Thymus (tissue), 11 donors: ENCODE results near the gene TBX5. TPM values are rescaled to one million over a fixed set of nuclear protein-coding genes. Genes with fewer than 3 reads are reported as not detected.

Experiments
- DNase-seq, 9 donors: peaks; one replicate each; pipeline ENCODE4 v3.0.0-alpha.2; 2013; ENCODE audit warnings: low spot score in 9 of 9, low read depth in 6 of 9, missing footprints in 1 of 9
- H3K27ac ChIP-seq, 2 donors: one replicate each; pipeline ENCODE4 v1.5.1; 2013; ENCODE audit warnings: control low read depth in 1 of 2, low read depth in 1 of 2, low read length in 1 of 2, mild to moderate bottlenecking in 1 of 2, moderate library complexity in 1 of 2
- H3K27me3 ChIP-seq, 2 donors: one replicate each; pipeline ENCODE4 v1.5.1; 2013; ENCODE audit warnings: low read length in 1 of 2; ENCODE audit not compliant: control insufficient read depth in 2 of 2, insufficient read depth in 1 of 2
- H3K36me3 ChIP-seq, 2 donors: one replicate each; pipeline ENCODE4 v1.5.1; 2013; ENCODE audit warnings: low read length in 1 of 2, mild to moderate bottlenecking in 1 of 2, moderate library complexity in 1 of 2; ENCODE audit not compliant: control insufficient read depth in 2 of 2, insufficient read depth in 2 of 2
- H3K4me1 ChIP-seq, 2 donors: one replicate each; pipeline ENCODE4 v1.5.1; 2013; ENCODE audit warnings: low read length in 2 of 2; ENCODE audit not compliant: control insufficient read depth in 2 of 2, insufficient read depth in 2 of 2
- H3K4me3 ChIP-seq, 2 donors: one replicate each; pipeline ENCODE4 v1.5.1; 2013; ENCODE audit warnings: low read length in 2 of 2, control low read depth in 1 of 2, mild to moderate bottlenecking in 1 of 2
- H3K9me3 ChIP-seq, 2 donors: one replicate each; pipeline ENCODE4 v1.5.1; 2013; ENCODE audit warnings: low read length in 1 of 2, mild to moderate bottlenecking in 1 of 2; ENCODE audit not compliant: control insufficient read depth in 2 of 2, insufficient read depth in 1 of 2
- WGBS: extraction: QIAGEN DNeasy Blood & Tissue Kit; methylation state at CpG from one replicate; pipeline ENCODE4 v1.1.7; 2013; 5-methylcytosine and 5-hydroxymethylcytosine counted together
- polyA plus RNA-seq: library from polyadenylated mRNA; stranded (reverse); fragments of 200-250 nt; gene quantifications from one replicate; pipeline ENCODE4 v1.2.3, GENCODE V29; 2013
- total RNA-seq: library from RNA; stranded (reverse); fragments of 120-200 nt; gene quantifications from one replicate; pipeline ENCODE4 v1.2.4, GENCODE V29; 2013
- donor health status: healthy.

TBX5 gene
- total and polyA plus RNA-seq, 2 donors, result 0.02 TPM; not detected in 1

DNA sequence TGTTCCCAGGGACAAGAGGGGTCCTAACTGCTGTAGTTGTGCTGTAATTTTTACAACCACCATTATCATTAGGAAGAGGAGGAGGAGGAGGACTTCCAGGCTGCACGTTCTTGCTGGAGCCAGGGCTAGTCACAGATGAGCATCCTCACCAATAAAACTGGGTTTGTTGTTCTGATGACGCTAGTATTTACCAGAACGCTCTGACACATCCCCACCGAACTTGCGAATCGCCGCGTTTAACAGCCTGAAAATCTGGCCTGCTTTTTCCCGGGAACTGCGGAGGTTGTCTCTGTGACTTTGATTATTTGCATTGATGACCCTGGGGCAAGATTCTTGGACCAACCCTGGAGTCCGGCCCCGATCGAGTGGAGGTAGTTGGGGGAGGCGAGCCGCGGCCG is 10.2 kb downstream of the TBX5 start:
- peaks cover 74 to 90% of the 10 kb centered on the region in 2 donors for H3K27me3 ChIP-seq
- H3K9me3 ChIP-seq, result no peaks in the 10 kb centered on the region
- H3K27ac ChIP-seq, result no peak overlapping the region
- 2% methylated on average over 17 of the region's 17 CpGs for WGBS
- H3K36me3 ChIP-seq, result no peaks in the 10 kb centered on the region
- H3K4me3 ChIP-seq, result no peak overlapping the region
- DNase-seq, result no peak
- no peaks in the 10 kb centered on the region for H3K4me1 ChIP-seq

DNA sequence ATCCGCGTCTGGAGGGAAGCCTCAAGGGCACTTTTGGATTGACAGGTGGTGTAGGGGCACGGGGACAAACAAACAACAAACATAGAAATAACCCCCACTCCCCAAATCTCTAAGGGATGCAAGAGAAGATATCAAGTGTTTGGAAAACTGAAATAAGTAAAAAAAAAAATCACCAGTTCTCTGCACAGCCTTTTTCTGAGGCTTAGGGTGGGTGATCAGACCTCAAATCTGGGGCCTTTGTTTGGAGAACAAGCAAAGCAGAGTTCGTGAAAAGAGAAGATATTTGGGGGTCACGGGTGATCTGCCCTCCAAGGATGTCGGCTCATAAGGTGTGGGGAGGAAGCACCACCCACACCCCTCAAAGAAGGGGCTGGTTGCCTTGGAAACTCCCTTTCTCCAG is 10.7 kb downstream of the TBX5 start:
- DNase-seq, result no peak
- Histone ChIP-seq H3K9me3 (no peaks in the 10 kb centered on the region), H3K27me3 (peaks cover 71 to 87% of the 10 kb centered on the region in 2 donors), H3K4me3 (no peak overlapping the region), H3K4me1 (no peaks in the 10 kb centered on the region), H3K36me3 (no peaks in the 10 kb centered on the region), H3K27ac (no peak overlapping the region)
- 5% methylated on average over 6 of the region's 6 CpGs for WGBS

DNA sequence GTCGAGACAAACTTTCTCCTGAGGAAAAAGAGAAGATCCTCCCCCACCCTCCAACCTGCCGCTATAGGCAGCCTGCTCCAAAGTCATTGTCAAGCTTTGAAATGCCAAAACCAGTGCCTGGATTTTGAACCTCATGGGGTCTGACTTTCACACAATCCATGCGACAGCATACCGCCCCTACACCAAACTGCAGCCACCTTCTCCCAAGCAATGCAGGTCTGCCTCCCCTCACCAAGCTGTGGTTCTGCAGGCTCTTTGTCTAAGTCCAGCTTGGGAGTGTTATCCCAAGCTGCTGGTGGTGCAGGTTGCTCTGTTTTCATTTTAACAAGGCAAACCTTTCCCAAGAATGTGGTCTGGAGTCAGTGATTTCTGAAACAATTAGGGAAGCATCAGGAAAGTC is 12.4 kb downstream of the TBX5 start:
- Histone ChIP-seq H3K27me3 (peaks cover 54 to 70% of the 10 kb centered on the region in 2 donors), H3K9me3 (no peaks in the 10 kb centered on the region), H3K4me3 (no peak overlapping the region), H3K4me1 (no peaks in the 10 kb centered on the region), H3K36me3 (no peaks in the 10 kb centered on the region), H3K27ac (no peak overlapping the region)
- no peak for DNase-seq
- 10% methylated on average over 4 of the region's 4 CpGs for WGBS

DNA sequence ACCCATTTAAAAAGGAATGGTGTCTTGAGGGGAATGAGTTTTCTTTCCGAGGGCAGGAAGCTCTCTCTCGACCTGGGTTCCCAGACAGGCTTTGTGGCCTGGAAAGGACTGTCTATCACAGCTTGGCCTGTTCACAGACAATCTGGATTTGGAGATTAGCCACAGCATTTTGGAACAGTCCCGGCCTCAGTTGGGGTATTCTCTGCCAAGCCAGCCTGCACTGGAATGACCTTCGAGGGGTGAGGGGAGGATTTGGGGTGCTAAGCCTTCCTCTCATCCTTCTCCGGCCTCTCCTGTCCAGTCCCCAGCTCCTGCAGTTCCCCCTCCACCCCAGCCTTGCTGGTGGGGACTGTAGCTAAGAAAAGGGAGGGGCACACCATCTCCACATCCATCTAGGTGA is 13.0 kb downstream of the TBX5 start:
- 50% methylated on average over 5 of the region's 5 CpGs for WGBS
- no peak for DNase-seq
- Histone ChIP-seq H3K27me3 (peaks cover 48 to 64% of the 10 kb centered on the region in 2 donors), H3K9me3 (no peaks in the 10 kb centered on the region), H3K27ac (no peak overlapping the region), H3K4me3 (no peak overlapping the region), H3K4me1 (no peaks in the 10 kb centered on the region), H3K36me3 (no peaks in the 10 kb centered on the region)

DNA sequence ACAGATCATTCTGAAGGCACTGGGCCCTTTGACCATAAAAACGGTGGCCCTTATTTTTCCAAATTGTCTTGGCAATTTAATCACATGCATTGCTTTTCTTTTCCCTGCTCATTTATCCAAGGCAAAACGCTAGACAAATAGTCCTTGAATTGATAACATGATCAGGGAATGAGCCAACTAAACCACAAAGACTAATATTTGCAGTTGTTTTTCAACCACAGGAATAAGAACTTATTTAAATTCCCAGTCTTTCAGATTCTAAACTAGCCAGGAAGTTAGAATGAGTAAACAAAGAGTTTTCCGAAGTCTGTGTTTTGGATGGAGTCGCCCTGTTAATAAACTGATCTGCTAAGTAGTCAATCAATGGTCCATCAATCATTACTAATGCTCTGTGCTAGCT is 14.9 kb downstream of the TBX5 start:
- H3K27ac ChIP-seq, result no peak overlapping the region
- WGBS, result 30% methylated on average over 4 of the region's 4 CpGs
- no peaks in the 10 kb centered on the region for H3K4me1 ChIP-seq
- peaks cover 33 to 45% of the 10 kb centered on the region in 2 donors for H3K27me3 ChIP-seq
- no peak for DNase-seq
- no peaks in the 10 kb centered on the region for H3K9me3 ChIP-seq
- no peaks in the 10 kb centered on the region for H3K36me3 ChIP-seq
- H3K4me3 ChIP-seq, result no peak overlapping the region

DNA sequence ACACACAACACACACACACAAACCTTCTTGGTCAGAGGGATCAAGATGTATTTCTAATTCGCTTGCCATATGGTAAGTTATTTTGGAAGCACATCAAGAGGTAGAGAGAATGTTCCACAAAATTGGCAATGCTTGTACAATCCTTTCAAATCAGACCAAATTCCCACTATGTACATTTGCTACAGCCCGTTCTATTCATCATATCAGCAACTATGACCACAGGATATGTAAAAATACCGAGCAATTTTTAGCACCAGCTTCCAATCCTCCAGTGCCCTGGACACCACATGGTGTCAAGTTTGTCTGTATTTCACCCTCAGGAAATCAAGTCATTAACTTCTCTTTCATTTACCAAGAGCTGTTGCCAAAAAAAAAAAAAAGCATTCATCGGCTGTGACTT is 21.2 kb downstream of the TBX5 start:
- Histone ChIP-seq H3K4me1 (no peaks in the 10 kb centered on the region), H3K36me3 (no peaks in the 10 kb centered on the region), H3K27me3 (peaks cover 0 to 3% of the 10 kb centered on the region in 2 donors), H3K27ac (no peak overlapping the region), H3K9me3 (no peaks in the 10 kb centered on the region), H3K4me3 (no peak overlapping the region)
- no peak for DNase-seq
- 86% methylated on average over 4 of the region's 4 CpGs for WGBS

DNA sequence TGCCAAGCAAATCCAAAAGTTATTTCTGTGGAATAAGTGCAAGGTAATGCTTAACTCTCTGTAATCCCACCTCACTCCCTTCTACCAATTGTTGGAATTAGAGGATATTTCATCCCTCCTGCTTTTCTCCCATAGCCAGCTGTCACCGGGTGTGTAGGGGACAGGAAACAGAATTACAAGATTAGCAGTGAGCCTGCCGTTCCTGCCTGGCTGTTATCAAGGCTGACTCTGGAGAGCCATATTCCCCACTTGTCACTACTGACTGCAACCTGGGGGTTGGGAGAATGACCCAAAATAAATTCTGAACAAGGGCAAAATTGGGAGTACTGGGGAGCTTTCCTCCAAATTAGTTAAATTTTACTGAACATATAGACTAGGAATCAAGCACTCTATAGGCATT is 24.8 kb downstream of the TBX5 start:
- Histone ChIP-seq H3K9me3 (no peaks in the 10 kb centered on the region), H3K27me3 (peaks cover 0 to 3% of the 10 kb centered on the region in 2 donors), H3K4me3 (no peak overlapping the region), H3K27ac (no peak overlapping the region), H3K36me3 (no peaks in the 10 kb centered on the region), H3K4me1 (no peaks in the 10 kb centered on the region)
- DNase-seq, result no peak
- 20% methylated on average over 2 of the region's 2 CpGs for WGBS

DNA sequence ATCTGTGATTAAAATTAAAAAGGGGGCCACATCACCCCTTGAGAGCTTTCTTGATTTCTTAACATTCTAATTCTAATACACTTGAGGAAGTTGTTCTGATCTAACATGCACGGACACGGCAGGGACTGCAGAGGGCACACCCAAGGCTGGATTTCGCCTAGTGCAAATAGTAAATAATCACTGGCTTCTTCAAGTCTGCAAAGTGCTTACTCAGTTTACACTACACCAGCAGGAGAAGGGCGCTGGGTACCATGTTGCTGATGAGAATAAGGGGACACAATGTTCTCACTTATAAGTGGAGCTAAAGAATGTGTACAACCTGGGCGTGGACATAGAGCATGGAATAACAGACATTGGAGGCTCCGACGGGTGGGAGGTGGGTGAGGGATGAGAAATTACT is 34.2 kb downstream of the TBX5 start:
- H3K4me3 ChIP-seq, result no peak overlapping the region
- H3K9me3 ChIP-seq, result no peaks in the 10 kb centered on the region
- 75% methylated on average over 7 of the region's 7 CpGs for WGBS
- no peak overlapping the region for H3K27ac ChIP-seq
- no peaks in the 10 kb centered on the region for H3K27me3 ChIP-seq
- H3K4me1 ChIP-seq, result no peaks in the 10 kb centered on the region
- H3K36me3 ChIP-seq, result no peaks in the 10 kb centered on the region
- DNase-seq, result no peak

DNA sequence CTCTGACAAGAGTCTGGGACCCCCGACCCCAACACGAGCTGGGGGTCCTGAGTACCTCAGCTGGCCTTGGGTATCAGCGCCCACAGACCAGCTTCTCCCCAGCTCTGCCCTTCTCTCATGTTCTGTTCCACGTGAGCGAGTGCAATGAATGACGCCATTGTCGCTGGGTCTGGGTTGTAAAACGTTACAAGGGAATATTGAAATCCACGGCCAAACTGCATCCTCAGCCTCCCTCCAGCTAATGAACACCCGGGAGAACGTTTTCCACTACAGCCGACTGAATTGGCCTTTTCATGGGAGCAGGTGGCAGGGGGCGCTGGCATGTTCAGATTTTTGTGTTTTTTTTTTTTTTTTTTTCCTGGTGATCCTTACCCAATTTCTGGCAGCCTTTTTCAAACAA is 34.7 kb downstream of the TBX5 start:
- no peak overlapping the region for H3K27ac ChIP-seq
- H3K4me3 ChIP-seq, result no peak overlapping the region
- no peaks in the 10 kb centered on the region for H3K36me3 ChIP-seq
- H3K4me1 ChIP-seq, result no peaks in the 10 kb centered on the region
- 70% methylated on average over 13 of the region's 13 CpGs for WGBS
- no peaks in the 10 kb centered on the region for H3K9me3 ChIP-seq
- no peaks in the 10 kb centered on the region for H3K27me3 ChIP-seq
- DNase-seq, result no peak
